ENCODE results near the gene TPCN2. TPM values are rescaled to one million over a fixed set of nuclear protein-coding genes. Genes with fewer than 3 reads are reported as not detected.

TPCN2 gene
- total and polyA plus RNA-seq, 2 of the 4 experiments (the other 2 are of a cell fraction) = 3.4 to 8.0 TPM

- Histone ChIP-seq H4K20me1 (ENCODE audit: insufficient read depth, low read length) (no peaks in the 10 kb centered on the region), H3K79me1 (ENCODE audit: low read depth in 1 of 2, low read length in 2 of 2) (no peaks in the 10 kb centered on the region), H4K91ac (ENCODE audit: insufficient read depth, low read depth, low read length) (no peak overlapping the region), H2BK20ac (ENCODE audit: low read depth, low read length) (no peak overlapping the region), H3K36me3 (ENCODE audit: control insufficient read depth, insufficient read depth, low read length) (no peaks in the 10 kb centered on the region), H2AK9ac (replicated peaks; ENCODE audit: low read depth, low read length, poor library complexity) (no peak overlapping the region), H4K8ac (ENCODE audit: low read depth in 2 of 2, low read length in 2 of 2) (no peak overlapping the region), H3K4me3 (ENCODE audit: insufficient read depth, low read depth, low read length) (no peak overlapping the region), H3K9ac (ENCODE audit: low read depth, low read length) (no peak overlapping the region), H3K56ac (ENCODE audit: extremely low read depth, insufficient read depth, low read length) (no peak overlapping the region), H3K4me2 (ENCODE audit: low read depth, low read length) (no peak overlapping the region), H3K14ac (replicated peaks; ENCODE audit: low read depth, low read length) (no peak overlapping the region), H3K9me3 (ENCODE audit: control insufficient read depth, insufficient read depth, low read length) (no peaks in the 10 kb centered on the region), H3K18ac (ENCODE audit: low read depth, low read length) (no peak overlapping the region), H3K4ac (ENCODE audit: low read depth, low read length) (no peak overlapping the region), H2BK15ac (ENCODE audit: low read depth, low read length) (no peak overlapping the region), H3K23ac (ENCODE audit: low read depth, low read length) (no peak overlapping the region), H2BK5ac (ENCODE audit: low read depth, low read length, poor library complexity, severe bottlenecking) (no peak overlapping the region), H2AFZ (replicated peaks; ENCODE audit: low read length, poor library complexity) (no peak overlapping the region), H2BK120ac (ENCODE audit: low read depth, low read length) (no peak overlapping the region), H3K27ac (ENCODE audit: insufficient read depth, low read length) (no peak overlapping the region), H3K9me1 (ENCODE audit: insufficient read depth, low read length) (peaks cover 6% of the 10 kb centered on the region), H3K4me1 (ENCODE audit: control insufficient read depth, insufficient read depth, low read length) (peaks cover 14% of the 10 kb centered on the region), H4K5ac (ENCODE audit: low read depth, low read length) (no peak overlapping the region), H2AK5ac (ENCODE audit: low read depth, low read length) (no peak overlapping the region), H3K27me3 (ENCODE audit: control insufficient read depth, insufficient read depth, low read length) (no peaks in the 10 kb centered on the region)
- CTCF ChIA-PET = no interaction called here
- dilution Hi-C loops (cut with HindIII; ENCODE audit: low sequenced_read_pairs, unreplicated experiment) = no loop called here
- in situ Hi-C loops (cut with MboI; ENCODE audit: low sequenced_read_pairs) = no loop called here
- DNase-seq (no peak), ATAC-seq (ENCODE audit: low read depth) (no peak)
- intact Hi-C loops (cut with micrococcal nuclease) = no loop called here
- no peak for TF ChIP-seq CHD1 (IDR thresholded peaks at IDR 0.05; ENCODE audit: low read depth, low read length)
- no peak for TF ChIP-seq BHLHE40 (IDR thresholded peaks at IDR 0.05; ENCODE audit: low read depth, low read length)
- no peak for TF ChIP-seq POLR2A (IDR thresholded peaks at IDR 0.05; ENCODE audit: low read depth, low read length)
- no peak for TF ChIP-seq RFX5 (IDR thresholded peaks at IDR 0.05; ENCODE audit: low read depth, low read length)
- TF ChIP-seq, protein P1, sequence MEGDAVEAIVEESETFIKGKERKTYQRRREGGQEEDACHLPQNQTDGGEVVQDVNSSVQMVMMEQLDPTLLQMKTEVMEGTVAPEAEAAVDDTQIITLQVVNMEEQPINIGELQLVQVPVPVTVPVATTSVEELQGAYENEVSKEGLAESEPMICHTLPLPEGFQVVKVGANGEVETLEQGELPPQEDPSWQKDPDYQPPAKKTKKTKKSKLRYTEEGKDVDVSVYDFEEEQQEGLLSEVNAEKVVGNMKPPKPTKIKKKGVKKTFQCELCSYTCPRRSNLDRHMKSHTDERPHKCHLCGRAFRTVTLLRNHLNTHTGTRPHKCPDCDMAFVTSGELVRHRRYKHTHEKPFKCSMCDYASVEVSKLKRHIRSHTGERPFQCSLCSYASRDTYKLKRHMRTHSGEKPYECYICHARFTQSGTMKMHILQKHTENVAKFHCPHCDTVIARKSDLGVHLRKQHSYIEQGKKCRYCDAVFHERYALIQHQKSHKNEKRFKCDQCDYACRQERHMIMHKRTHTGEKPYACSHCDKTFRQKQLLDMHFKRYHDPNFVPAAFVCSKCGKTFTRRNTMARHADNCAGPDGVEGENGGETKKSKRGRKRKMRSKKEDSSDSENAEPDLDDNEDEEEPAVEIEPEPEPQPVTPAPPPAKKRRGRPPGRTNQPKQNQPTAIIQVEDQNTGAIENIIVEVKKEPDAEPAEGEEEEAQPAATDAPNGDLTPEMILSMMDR (conservative IDR thresholded peaks at IDR 0.05; ENCODE audit: low read depth, low read length) = no peak
- TF ChIP-seq RCOR1 (IDR thresholded peaks at IDR 0.05; ENCODE audit: insufficient replicate concordance, low read length) = no peak
- TF ChIP-seq ELK1 (IDR thresholded peaks at IDR 0.05; ENCODE audit: borderline replicate concordance, low read depth, low read length) = no peak
- TF ChIP-seq SMC3 (IDR thresholded peaks at IDR 0.05; ENCODE audit: low read depth, low read length) = no peak
- no peak for TF ChIP-seq MAZ (IDR thresholded peaks at IDR 0.05; ENCODE audit: borderline replicate concordance, low read depth, low read length)
- TF ChIP-seq MAFK (IDR thresholded peaks at IDR 0.05; ENCODE audit: low read depth, low read length) = no peak
- no peak for TF ChIP-seq MXI1 (IDR thresholded peaks at IDR 0.05; ENCODE audit: borderline replicate concordance, low read depth, low read length)
- no peak for TF ChIP-seq NFE2L2 (IDR thresholded peaks at IDR 0.05; ENCODE audit: low read depth, low read length)
- POLR2A ChIA-PET (ENCODE audit: unreplicated experiment) = no interaction called here
- BruUV-seq (replicated peaks) = no TSS peak
- no CpG with 5 or more reads among the region's 1 CpG for WGBS, 2 experiments (ENCODE audit: extremely low coverage in 2 of 2, insufficient read length in 1 of 2)
Observed at GRCh38 chr11:69163842-69164241, 115.1 kb downstream of the TPCN2 start.

Measured in IMR-90 (cell line).